LNCaP clone FGC (cell line): ENCODE results near the gene TCEANC2.

Source experiments
- DNase-seq: peaks from one replicate; pipeline ENCODE4 v3.0.0-alpha.2; 2011; ENCODE audit warnings: low read depth
- H3K4me3 ChIP-seq: 2 replicates; pipeline ENCODE4 v1.5.1; 2011; ENCODE audit warnings: mild to moderate bottlenecking, low read depth, low read length, control low read depth
- TF ChIP-seq, protein P1 (sequence below): IDR thresholded peaks from 2 replicates; pipeline ENCODE4 v1.5.1; 2012; ENCODE audit warnings: mild to moderate bottlenecking; ENCODE audit not compliant: control insufficient read depth, insufficient read depth; ENCODE audit errors: extremely low read depth

TCEANC2 gene

DNA sequence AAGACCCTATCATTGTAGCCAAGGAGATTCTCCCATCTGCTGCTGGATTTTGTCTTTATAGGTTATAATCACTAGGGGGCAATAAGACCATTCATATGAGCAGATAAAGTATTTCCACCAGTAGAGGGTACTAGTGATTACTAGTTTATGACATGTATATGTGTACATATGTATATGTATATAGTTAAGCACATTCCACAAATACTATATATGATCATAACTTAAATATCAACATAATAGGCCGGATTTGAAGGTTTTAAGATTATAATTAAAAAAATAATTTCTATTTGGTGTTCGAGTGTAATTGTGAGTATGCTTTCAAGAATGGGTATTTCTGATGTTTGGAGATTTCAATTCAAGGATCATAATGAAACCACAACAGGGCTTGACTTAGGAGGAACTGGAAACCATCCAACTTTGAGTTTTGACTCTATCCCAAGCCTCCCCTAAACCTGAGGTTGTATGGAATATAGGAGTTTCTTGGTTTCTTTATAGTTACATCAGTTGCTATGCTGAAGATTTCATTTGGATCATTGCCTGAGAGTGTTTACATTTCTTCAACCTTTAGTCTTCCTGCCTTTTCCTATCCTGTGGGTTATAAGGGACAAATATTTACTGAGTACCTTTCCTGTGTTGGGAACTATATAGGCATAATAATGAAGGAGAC is 16.9 kb downstream of the TCEANC2 start:
- TF ChIP-seq, protein P1, sequence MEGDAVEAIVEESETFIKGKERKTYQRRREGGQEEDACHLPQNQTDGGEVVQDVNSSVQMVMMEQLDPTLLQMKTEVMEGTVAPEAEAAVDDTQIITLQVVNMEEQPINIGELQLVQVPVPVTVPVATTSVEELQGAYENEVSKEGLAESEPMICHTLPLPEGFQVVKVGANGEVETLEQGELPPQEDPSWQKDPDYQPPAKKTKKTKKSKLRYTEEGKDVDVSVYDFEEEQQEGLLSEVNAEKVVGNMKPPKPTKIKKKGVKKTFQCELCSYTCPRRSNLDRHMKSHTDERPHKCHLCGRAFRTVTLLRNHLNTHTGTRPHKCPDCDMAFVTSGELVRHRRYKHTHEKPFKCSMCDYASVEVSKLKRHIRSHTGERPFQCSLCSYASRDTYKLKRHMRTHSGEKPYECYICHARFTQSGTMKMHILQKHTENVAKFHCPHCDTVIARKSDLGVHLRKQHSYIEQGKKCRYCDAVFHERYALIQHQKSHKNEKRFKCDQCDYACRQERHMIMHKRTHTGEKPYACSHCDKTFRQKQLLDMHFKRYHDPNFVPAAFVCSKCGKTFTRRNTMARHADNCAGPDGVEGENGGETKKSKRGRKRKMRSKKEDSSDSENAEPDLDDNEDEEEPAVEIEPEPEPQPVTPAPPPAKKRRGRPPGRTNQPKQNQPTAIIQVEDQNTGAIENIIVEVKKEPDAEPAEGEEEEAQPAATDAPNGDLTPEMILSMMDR: peak; percentile 89

DNA sequence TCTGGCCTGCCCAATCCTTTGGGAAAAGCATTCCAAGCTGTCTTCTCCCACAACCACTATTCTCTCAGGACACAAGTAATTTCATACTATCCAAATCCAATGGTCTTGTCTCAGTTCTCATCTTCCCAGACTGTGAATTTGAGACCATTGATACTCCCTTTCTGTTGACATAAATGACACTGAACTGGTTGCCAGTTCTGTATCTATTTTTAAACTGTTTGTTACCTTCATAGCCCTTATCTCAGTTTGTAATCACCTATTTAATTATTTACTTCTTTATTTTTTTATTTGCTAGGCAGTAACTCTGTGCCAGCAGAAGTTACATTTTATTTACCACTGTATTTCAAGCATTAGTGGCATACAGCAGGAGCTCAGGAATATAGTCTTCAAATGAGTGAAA is 24.0 kb downstream of the TCEANC2 start:
- peak; percentile 78 for DNase-seq
- H3K4me3 ChIP-seq: peak overlapping the region; percentile 19
- TF ChIP-seq, protein P1: no peak

More for the DNA sequence above, 16.9 kb downstream of the TCEANC2 start:
- no peak overlapping the region for H3K4me3 ChIP-seq
- DNase-seq: peak; percentile 65

DNA sequence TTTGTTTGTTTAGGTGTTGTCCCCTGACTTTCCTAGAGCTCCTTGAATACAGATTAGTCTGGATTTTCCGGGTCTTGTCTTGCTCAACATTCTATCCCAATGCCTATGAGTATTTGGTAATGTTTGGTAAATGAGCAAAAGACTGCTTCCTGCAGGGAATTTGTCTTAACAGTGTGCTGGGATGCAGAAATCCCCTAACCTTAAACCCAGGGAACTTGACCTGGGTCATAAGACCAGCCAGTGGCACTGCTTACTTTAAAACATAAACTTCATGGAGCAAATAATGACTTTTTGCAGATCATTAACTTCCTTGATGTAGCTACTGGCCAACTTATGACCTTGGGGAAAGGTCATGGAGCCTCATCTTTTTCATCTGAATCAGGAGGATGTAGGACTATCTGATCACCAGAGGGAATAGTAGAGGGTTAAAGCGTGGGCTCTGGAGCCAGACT is 27.2 kb downstream of the TCEANC2 start:
- TF ChIP-seq, protein P1: no peak
- H3K4me3 ChIP-seq: no peak overlapping the region
- no peak for DNase-seq

DNA sequence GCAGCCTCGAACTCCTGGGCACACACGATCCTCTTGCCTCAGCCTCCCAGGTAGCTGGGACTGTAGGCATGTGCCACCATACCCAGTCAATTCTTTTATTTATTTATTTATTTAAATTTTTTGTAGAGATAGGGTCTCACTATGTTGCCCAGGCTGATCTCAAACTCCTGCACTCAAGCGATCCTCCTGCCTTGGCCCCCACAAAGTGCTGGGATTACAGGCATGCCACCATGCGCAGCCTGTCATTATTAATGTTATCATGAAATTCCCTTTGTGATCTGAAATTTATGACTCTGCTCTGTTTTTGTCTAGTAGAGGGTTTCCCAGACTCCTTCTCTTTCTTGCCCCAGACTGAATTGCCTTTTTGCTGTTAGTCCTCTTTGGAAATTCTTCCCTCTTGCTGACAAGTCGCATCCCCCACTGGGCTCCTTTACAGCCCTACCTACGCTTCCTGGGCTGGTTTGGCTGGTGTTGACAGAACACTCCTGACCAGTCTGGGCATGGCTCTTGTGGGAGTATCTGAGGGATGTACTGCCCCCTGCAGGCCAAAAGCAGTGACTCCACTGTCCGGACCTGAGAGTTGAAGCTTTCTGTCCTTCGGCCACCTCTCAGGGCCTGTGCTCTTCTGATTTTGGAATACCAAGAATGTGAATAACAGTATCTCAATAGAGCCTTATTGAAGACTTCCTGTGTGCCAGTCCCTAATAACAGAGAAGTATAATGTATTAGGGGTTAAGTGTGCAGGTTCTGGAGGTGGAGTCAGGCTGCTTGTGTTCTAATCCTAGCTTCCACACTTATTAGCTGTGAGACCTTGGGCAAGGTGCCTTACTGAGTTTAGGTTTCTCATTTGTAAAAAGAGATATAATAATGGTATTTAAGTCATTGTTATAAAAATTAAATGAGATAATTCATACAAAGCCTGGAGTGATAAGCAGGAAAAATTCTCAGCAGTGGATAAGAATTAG is 28.2 kb downstream of the TCEANC2 start:
- peak; percentile 77 for DNase-seq
- TF ChIP-seq, protein P1: peak; percentile 80
- H3K4me3 ChIP-seq: no peak overlapping the region

DNA sequence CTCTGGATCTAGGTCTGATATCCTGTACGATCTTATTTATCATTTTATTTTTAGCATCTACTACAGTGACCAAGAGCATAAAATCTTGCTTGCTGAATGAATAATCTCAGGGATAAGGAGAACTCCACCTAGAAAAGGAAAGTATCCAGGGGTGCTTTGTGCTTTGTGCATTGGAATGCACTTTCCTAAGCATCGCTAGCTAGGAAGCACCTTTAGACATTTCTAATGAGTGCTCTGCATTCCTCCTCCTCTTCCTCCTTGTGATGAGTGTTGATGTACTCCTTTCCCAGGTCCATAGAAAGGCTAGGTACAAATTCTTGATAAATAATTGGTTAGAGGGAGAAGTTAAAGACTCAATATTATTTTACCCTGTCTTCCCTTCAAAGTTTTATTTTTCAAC is 31.4 kb downstream of the TCEANC2 start:
- no peak for DNase-seq
- H3K4me3 ChIP-seq: no peak overlapping the region
- TF ChIP-seq, protein P1: no peak

DNA sequence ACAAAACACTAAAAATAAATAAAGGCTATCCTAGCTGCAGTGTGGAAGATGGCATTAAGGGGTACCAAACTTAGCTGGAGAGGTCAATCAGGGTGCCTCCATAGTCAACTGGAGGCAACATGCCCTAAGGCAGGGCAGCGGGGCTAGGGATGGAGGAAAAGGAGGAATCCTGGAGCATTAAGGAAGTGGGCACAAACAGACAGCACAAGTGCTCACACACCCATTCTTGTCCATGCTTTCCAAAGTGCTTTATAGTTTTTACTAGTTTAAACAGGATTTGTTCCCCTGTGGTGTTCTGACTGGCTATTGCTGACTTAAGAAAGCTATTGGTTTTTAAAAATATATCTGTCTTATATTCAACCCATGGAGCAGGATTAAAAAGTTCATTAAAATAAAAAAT is 33.3 kb downstream of the TCEANC2 start:
- H3K4me3 ChIP-seq: no peak overlapping the region
- DNase-seq: no peak
- TF ChIP-seq, protein P1: no peak
